H1 (cell line): ENCODE data around the gene TBC1D28. TPM values are rescaled to one million over a fixed set of nuclear protein-coding genes. Genes with fewer than 3 reads are reported as not detected.
"Not testable (repeated sequence)": the region's sequence is repeated elsewhere in the genome, so short reads cannot be mapped to it uniquely, and the experiment has no call there.

ENCODE experiments used
- CTCF ChIA-PET: fragments of 300-600 bp; sonication (Branson Sonifier 250); formaldehyde crosslinking; loops from one replicate; lab custom pipeline; 2021; ENCODE audit not compliant: partially characterized antibody; lab: Charles Lee
- POLR2A ChIA-PET: fragments of 300-600 bp; sonication (Branson Sonifier 250); formaldehyde crosslinking; loops from one replicate; lab custom pipeline; 2021; ENCODE audit warnings: inconsistent platforms; ENCODE audit not compliant: partially characterized antibody; lab: Charles Lee
- DNase-seq, 2 experiments: peaks; one replicate each; pipeline versions ENCODE4 v3.0.0 to v3.0.0-alpha.2; 2010 to 2022; ENCODE audit warnings: low spot score in 2 of 2, low read depth in 1 of 2, mixed read lengths in 1 of 2
- FAIRE-seq: peaks from 2 replicates; lab custom pipeline; 2011; peaks lifted over from hg19 to GRCh38; lab: Jason Lieb, UNC
- H2AFZ ChIP-seq: 2 replicates; pipeline ENCODE4 v1.8.1; 2012; ENCODE audit warnings: low read length, inconsistent platforms
- H2AK5ac ChIP-seq: 2 replicates; pipeline ENCODE4 v1.6.1; 2013; ENCODE audit warnings: low read depth, low read length
- H2BK120ac ChIP-seq: replicated peaks from 2 replicates; pipeline ENCODE3; 2013; ENCODE audit warnings: low read depth, low read length, inconsistent platforms
- H2BK12ac ChIP-seq: 2 replicates; pipeline ENCODE4 v1.6.1; 2013; ENCODE audit warnings: low read depth, low read length
- H2BK15ac ChIP-seq: 2 replicates; pipeline ENCODE4 v1.6.1; 2013; ENCODE audit warnings: low read length
- H2BK20ac ChIP-seq: 2 replicates; pipeline ENCODE4 v1.6.1; 2013; ENCODE audit warnings: low read length
- H2BK5ac ChIP-seq: 2 replicates; pipeline ENCODE4 v1.6.1; 2013; ENCODE audit warnings: low read depth, low read length
- H3K14ac ChIP-seq: 2 replicates; pipeline ENCODE4 v1.6.1; 2013; ENCODE audit warnings: inconsistent platforms; ENCODE audit not compliant: insufficient read length
- H3K18ac ChIP-seq: 2 replicates; pipeline ENCODE4 v1.6.1; 2013; ENCODE audit warnings: low read length; ENCODE audit errors: extremely low read depth
- H3K23ac ChIP-seq: 2 replicates; pipeline ENCODE4 v1.6.1; 2013; ENCODE audit warnings: inconsistent platforms; ENCODE audit not compliant: insufficient read length
- H3K23me2 ChIP-seq: 2 replicates; pipeline ENCODE4 v1.6.1; 2013; ENCODE audit warnings: low read depth, low read length
- H3K27ac ChIP-seq: 2 replicates; pipeline ENCODE4 v1.6.1; 2011; ENCODE audit warnings: low read depth, low read length, inconsistent platforms
- H3K27me3 ChIP-seq, 4 experiments: replicated peaks in 1 of 4; 1 replicate in 1 of 4; 2 replicates in 3 of 4; pipeline versions ENCODE4 v1.6.1 to v1.8.1; 2011 to 2013; ENCODE audit warnings: low read length in 3 of 4, mild to moderate bottlenecking in 3 of 4, inconsistent platforms in 2 of 4, mixed read lengths in 2 of 4, moderate library complexity in 1 of 4; ENCODE audit not compliant: control insufficient read depth in 3 of 4, insufficient read depth in 3 of 4; ENCODE audit errors: extremely low read depth in 1 of 4
- H3K36me3 ChIP-seq, 4 experiments: 2 replicates each; pipeline versions ENCODE4 v1.6.1 to v1.8.1; 2011 to 2013; ENCODE audit warnings: mild to moderate bottlenecking in 4 of 4, low read length in 3 of 4, moderate library complexity in 2 of 4, control low read depth in 1 of 4, inconsistent platforms in 1 of 4; ENCODE audit not compliant: insufficient read depth in 4 of 4, control insufficient read depth in 2 of 4
- H3K4ac ChIP-seq: replicated peaks from 2 replicates; pipeline ENCODE3; 2013; ENCODE audit warnings: low read length, low read depth, mixed read lengths, inconsistent platforms; ENCODE audit not compliant: insufficient read length
- H3K4me1 ChIP-seq, 4 experiments: replicated peaks in 1 of 4; 1 replicate in 1 of 4; 2 replicates in 3 of 4; pipeline versions ENCODE4 v1.6.1 to v1.8.1; 2011 to 2013; ENCODE audit warnings: low read length in 3 of 4, inconsistent platforms in 2 of 4, mixed read lengths in 1 of 4; ENCODE audit not compliant: insufficient read depth in 4 of 4, control insufficient read depth in 3 of 4
- H3K4me2 ChIP-seq, 2 experiments: 2 replicates each; pipeline versions ENCODE4 v1.6.1 to v1.8.1; 2011 to 2013; ENCODE audit warnings: low read depth in 2 of 2, low read length in 2 of 2, control low read depth in 1 of 2, inconsistent platforms in 1 of 2, mild to moderate bottlenecking in 1 of 2; ENCODE audit not compliant: insufficient read depth in 1 of 2
- H3K4me3 ChIP-seq, 4 experiments: fragments of 200-600, 300-600 bp in 1 of 4; sonication (generic), shearing (Covaris generic), sonication (Bioruptor Twin) in 1 of 4; 2 replicates each; pipeline versions ENCODE4 v1.5.1 to v1.8.1; 2011 to 2016; ENCODE audit warnings: low read length in 4 of 4, low read depth in 3 of 4, control low read depth in 2 of 4, inconsistent platforms in 2 of 4, mild to moderate bottlenecking in 2 of 4, mixed read lengths in 1 of 4, moderate library complexity in 1 of 4; ENCODE audit not compliant: insufficient read depth in 2 of 4; ENCODE audit errors: extremely low read depth in 1 of 4
- H3K56ac ChIP-seq: replicated peaks from 2 replicates; pipeline ENCODE3; 2013; ENCODE audit warnings: low read depth, mild to moderate bottlenecking, mixed read lengths, low read length, inconsistent platforms; ENCODE audit not compliant: insufficient read length
- H3K79me1 ChIP-seq: 2 replicates; pipeline ENCODE4 v1.6.1; 2013; ENCODE audit warnings: low read depth, low read length, control low read depth
- H3K79me2 ChIP-seq, 2 experiments: 2 replicates each; pipeline versions ENCODE4 v1.6.1 to v1.8.1; 2012 to 2013; ENCODE audit warnings: low read length in 2 of 2, mild to moderate bottlenecking in 2 of 2, inconsistent platforms in 1 of 2; ENCODE audit not compliant: insufficient read depth in 2 of 2, control insufficient read depth in 1 of 2
- H3K9ac ChIP-seq, 4 experiments: replicated peaks in 1 of 4; 1 replicate in 1 of 4; 2 replicates in 3 of 4; pipeline versions ENCODE4 v1.6.1 to v1.8.1; 2011 to 2013; ENCODE audit warnings: low read depth in 3 of 4, low read length in 3 of 4, control low read depth in 2 of 4, mild to moderate bottlenecking in 2 of 4, moderate library complexity in 2 of 4, inconsistent platforms in 1 of 4; ENCODE audit errors: extremely low read depth in 1 of 4
- H3K9me3 ChIP-seq, 2 experiments: 2 replicates each; pipeline versions ENCODE4 v1.6.1 to v1.8.1; 2012 to 2013; ENCODE audit warnings: mild to moderate bottlenecking in 2 of 2, moderate library complexity in 2 of 2, control low read depth in 1 of 2, inconsistent platforms in 1 of 2, low read depth in 1 of 2, low read length in 1 of 2, mixed read lengths in 1 of 2; ENCODE audit not compliant: insufficient read depth in 2 of 2
- H4K20me1 ChIP-seq, 2 experiments: replicated peaks in 1 of 2; 2 replicates each; pipeline versions ENCODE3 to v1.8.1; 2011 to 2013; ENCODE audit warnings: inconsistent platforms in 2 of 2, low read length in 2 of 2, mild to moderate bottlenecking in 1 of 2; ENCODE audit not compliant: insufficient read depth in 2 of 2, control insufficient read depth in 1 of 2
- H4K5ac ChIP-seq: 2 replicates; pipeline ENCODE4 v1.6.1; 2013; ENCODE audit warnings: low read length, low read depth, mixed read lengths, inconsistent platforms; ENCODE audit not compliant: insufficient read length
- H4K8ac ChIP-seq: 2 replicates; pipeline ENCODE4 v1.8.0; 2013; ENCODE audit warnings: mild to moderate bottlenecking, moderate library complexity, low read length, inconsistent platforms; ENCODE audit not compliant: insufficient read depth; ENCODE audit errors: extremely low read depth
- H4K91ac ChIP-seq: replicated peaks from 2 replicates; pipeline ENCODE3; 2013; ENCODE audit warnings: low read length, mixed read lengths, inconsistent platforms; ENCODE audit not compliant: insufficient read length
- WGBS, 2 experiments: shearing (Covaris generic) in 1 of 2; methylation state at CpG; one replicate each; pipeline versions ENCODE4 v1.1.6 to v1.1.7; 2013 to 2015; ENCODE audit warnings: low lambda C conversion rate in 2 of 2, mixed read lengths in 2 of 2, inconsistent platforms in 1 of 2, low coverage in 1 of 2, missing lambda C conversion rate in 1 of 2; ENCODE audit not compliant: insufficient replicate concordance in 2 of 2, insufficient coverage in 1 of 2, insufficient read length in 1 of 2; ENCODE audit errors: extremely low coverage in 1 of 2, missing lambda C conversion rate in 1 of 2; 5-methylcytosine and 5-hydroxymethylcytosine counted together
- polyA plus RNA-seq, 7 experiments: library from polyadenylated mRNA; depleted of rRNA in 3 of 7; stranded (reverse) in 5 of 7; unstranded in 2 of 7; fragments of >200 nt in 5 of 7; fragments of 200-250 nt in 2 of 7; gene quantifications; 1 replicate in 5 of 7; 2 replicates in 1 of 7; 4 replicates in 1 of 7; pipeline versions ENCODE4 v1.2.1 to v1.2.3, GENCODE V29; 2011 to 2013; ENCODE audit warnings: missing spikeins in 2 of 7, mixed read lengths in 2 of 7
- total RNA-seq: library from RNA; stranded (reverse); fragmentation: NEBNext Ultra II Directional; extraction: Animal tissue kit (Norgen Biotek cat#: 25700); gene quantifications from 2 replicates; pipeline ENCODE4 v1.2.1, GENCODE V29; 2021

Gene TBC1D28
- total and polyA plus RNA-seq, 2 of the 8 experiments (the other 6 are each of a cell fraction or from before 2014, with no cell fraction given), result not detected

DNA sequence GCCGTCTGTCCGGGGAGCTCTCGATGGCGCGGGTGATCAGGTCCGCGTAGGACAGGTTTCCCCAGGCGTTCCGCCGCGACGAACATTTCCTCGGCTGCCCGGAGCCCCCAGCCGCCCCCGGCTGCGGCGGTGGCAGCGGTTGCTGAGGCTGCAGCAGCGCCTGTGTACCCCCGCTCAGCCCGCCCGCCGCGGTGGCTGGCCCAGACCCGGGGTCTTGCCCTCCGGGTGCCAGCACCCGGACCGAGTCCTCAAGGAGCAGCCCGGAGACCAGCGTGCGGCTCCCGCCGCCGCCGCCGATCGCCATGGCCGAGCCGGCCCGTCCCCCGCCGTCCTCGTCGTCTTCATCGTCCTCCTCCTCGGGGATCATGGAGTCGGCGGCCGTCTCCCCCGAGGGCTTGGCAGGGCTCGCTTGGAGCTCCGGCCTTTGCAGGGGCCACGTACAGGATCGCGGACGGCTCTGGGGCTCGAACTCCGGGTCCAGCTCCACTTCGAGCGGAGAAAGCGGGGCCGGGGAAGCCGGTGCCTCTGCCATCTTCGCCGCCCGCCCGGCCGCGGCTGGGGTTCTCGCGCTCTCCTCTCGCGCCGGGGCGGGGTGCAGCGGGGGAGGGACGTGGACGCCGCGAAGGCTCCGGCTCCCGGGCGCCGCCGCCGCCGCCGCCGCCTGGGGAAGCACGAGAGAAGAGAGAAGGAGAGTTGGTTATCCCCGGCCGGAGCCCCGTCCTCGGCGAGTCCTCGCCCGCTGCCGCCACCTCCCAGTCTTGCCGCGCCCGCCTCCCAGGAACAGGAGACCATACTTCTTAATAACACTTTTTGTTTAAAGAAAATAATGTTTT, 28.4 kb upstream of the TBC1D28 start:
- 100% methylated on average over 14 of the region's 102 CpGs; no CpG with 5 or more reads in 1 of the 2 experiments for WGBS, 2 experiments
- H3K4me2 ChIP-seq, FAIRE-seq, H2BK20ac ChIP-seq, H2BK5ac ChIP-seq, H3K4me1 ChIP-seq, H3K23me2 ChIP-seq, H3K18ac ChIP-seq, H4K91ac ChIP-seq, H2BK120ac ChIP-seq, H3K4ac ChIP-seq, H4K20me1 ChIP-seq, H3K27ac ChIP-seq, H3K4me3 ChIP-seq, DNase-seq, H2AFZ ChIP-seq, CTCF ChIA-PET, H3K23ac ChIP-seq, H3K9ac ChIP-seq, H2BK15ac ChIP-seq, H3K79me2 ChIP-seq, H2BK12ac ChIP-seq, H2AK5ac ChIP-seq, H3K27me3 ChIP-seq, H4K5ac ChIP-seq, H3K79me1 ChIP-seq, H3K56ac ChIP-seq, H4K8ac ChIP-seq, H3K14ac ChIP-seq: not testable (repeated sequence)
- Histone ChIP-seq H3K9me3 (peaks cover 19 to 41% of the 10 kb centered on the region in 2 experiments), H3K36me3 (peaks cover 5 to 61% (median 25%) of the 10 kb centered on the region in 4 experiments; a peak in 7 of 8 replicates)
- POLR2A ChIA-PET, result interaction anchor here (0.6 kb wide), 1 partner anchor 62 kb away, joined by 3 read pairs; no protein-coding TSS in a partner anchor
